NCI-H2227 (cell line): ENCODE data around the gene FAM171A1.
"Not testable (repeated sequence)": the region's sequence is repeated elsewhere in the genome, so short reads cannot be mapped to it uniquely, and the experiment has no call there.

Source experiments
- DNase-seq: peaks from one replicate; lab custom pipeline; 2025; ENCODE audit not compliant: unreplicated experiment; lab: John Stamatoyannopoulos, UW

FAM171A1 gene

DNA sequence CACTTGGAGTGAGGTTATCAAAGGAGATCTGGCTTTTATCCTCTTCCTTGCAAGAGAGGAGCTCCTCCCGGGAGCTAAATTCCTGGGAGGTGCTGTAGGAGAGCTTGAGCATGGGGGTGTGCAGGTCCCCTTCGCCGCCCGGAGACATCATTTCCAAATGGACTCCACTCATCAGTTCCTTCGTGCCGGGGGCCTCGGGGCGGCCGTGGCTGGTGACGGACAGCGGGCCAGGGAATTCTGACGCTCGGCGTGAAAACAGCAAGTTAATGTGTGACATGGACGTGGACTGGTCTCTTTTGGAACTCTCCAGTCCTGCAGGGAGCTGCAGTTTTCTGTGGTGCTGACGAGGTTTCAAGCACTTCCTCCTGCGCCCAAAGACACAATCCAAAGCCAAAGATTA, 156.9 kb downstream of the FAM171A1 start:
- no peak for DNase-seq

DNA sequence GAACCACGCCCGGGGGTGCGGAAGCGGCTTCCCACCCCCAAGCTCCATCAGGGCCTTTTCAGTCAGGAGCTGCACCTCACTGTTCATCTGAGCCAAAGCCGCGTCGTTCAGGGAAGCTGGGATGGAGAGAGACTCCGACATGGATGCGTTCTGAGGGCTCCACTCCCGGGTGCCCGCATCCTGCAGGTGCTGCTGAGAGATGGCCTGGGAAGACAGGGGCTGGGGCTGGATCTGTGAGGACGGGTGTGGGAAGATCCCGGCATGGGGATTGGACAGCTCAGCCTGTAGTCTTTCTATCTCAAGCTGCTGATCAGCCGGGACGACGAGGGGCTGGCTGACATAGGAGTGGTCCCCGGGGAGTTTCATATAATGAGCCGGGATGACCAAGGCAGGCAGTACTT, 157.6 kb downstream of the FAM171A1 start:
- DNase-seq, result no peak

DNA sequence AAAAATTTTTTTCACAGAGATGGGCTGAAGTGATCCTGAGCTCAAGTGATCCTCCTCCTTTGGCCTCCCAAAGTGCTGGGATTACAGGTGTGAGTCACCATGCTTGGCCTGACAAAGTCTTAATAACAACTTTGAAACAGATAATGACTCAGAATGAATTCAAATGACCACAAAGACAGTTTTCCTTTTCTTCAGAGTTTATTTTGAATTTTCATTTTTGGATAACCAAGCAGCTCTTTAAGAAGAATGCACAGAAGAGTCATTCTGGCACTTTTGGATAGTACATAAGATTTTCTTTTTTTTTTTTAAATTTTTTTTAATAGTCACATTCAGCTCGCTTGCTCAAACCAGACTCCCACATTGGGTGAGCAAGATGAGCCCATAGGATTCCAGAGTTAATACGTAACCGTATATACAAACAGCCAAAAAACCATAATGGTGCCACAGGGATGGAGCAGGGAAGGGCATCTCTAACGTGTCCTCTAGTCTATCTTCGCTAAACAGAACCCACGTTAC, 159.6 kb downstream of the FAM171A1 start:
- DNase-seq, result no peak

DNA sequence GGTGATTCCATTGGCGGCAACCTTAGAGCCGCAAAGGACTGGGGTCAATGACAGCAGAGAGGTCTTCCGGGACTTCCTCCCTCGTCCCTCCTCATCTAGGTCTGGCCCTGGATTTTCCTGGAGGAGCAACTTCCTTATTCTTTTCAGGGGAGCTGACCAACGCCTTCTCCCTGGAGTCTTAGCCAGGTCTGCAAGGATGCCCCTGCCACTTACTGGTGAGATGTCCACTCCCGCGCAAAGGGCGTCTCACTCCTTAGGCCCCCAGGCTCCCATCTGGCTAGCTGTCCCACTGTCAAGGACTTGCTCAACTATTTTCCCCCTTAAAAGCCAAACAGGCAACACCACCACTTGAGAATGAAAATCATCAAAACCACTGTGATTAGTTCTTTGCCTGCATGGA, 160.6 kb downstream of the FAM171A1 start:
- no peak for DNase-seq

GRCh38 chr10:15209827-15210509, 161.1 kb downstream of the FAM171A1 start:
- DNase-seq, result peak; percentile 78

DNA sequence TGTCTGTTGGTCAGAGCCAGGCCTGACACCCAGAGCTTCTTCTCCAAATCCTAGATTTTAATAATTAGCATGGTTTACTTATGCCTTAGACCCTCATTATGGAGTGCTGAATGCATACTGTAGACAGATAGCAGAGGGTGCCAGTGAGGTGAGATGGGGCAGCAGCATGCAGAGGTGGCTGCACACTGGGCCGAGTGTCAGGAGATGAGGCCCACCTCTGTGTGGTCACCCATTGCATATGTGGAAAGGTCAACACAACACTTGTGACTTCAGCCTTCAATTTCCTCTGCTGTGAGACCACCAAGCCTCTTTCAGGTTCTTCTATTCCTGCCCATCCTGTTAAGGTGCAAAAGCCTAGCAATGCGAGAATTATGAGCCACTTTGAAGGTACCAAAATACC, 162.9 kb downstream of the FAM171A1 start:
- no peak for DNase-seq

DNA sequence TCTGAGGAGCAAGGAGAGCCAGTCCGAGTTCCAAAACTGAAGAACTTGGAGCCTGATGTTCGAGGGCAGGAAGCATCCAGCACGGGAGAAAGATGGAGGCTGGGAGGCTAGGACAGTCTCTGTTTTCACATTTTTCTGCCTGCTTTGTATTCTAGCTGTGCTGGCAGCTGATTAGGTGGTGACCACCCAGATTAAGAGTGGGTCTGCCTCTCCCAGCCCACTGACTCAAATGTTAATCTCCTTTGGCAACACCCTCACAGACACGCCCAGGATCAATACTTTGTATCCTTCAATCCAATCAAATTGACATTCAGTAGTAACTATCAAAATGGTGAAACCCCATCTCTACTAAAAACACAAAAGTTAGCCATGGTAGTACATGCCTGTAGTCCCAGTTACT, 163.7 kb downstream of the FAM171A1 start:
- not testable (repeated sequence) for DNase-seq

DNA sequence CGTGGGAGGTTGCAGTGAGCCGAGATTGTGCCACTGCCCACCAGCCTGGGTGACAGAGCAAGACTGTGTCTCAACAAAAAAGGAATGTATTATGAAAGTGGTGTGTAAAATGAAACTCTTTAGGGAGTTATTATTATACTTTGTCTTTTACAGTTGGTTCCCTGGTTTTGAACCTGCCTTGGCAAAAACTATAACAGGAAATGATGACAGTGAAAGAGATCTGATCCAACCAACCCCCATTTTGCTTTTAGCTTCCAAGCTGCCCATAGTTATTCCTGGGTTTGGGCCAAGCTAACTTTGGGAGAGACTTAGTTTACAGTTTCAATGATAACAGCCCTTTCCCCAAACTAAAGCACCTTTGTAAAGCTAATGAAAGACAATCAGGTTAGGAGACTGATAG, 168.4 kb downstream of the FAM171A1 start:
- no peak for DNase-seq

DNA sequence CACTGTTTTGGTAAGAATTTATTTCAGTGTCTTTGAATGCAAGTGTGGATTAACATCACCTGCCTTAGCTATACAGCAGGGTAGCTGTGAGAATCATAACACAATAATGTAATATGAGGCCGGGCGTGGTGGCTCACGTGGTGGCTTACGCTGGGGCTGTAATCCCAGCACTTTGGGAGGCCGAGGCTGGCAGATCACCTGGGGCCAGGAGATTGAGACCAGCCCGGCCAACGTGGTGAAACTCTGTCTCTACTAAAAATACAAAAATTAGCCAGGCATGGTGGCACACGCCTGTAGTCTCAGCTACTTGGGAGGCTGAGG, 168.8 kb downstream of the FAM171A1 start:
- DNase-seq, result not testable (repeated sequence)

DNA sequence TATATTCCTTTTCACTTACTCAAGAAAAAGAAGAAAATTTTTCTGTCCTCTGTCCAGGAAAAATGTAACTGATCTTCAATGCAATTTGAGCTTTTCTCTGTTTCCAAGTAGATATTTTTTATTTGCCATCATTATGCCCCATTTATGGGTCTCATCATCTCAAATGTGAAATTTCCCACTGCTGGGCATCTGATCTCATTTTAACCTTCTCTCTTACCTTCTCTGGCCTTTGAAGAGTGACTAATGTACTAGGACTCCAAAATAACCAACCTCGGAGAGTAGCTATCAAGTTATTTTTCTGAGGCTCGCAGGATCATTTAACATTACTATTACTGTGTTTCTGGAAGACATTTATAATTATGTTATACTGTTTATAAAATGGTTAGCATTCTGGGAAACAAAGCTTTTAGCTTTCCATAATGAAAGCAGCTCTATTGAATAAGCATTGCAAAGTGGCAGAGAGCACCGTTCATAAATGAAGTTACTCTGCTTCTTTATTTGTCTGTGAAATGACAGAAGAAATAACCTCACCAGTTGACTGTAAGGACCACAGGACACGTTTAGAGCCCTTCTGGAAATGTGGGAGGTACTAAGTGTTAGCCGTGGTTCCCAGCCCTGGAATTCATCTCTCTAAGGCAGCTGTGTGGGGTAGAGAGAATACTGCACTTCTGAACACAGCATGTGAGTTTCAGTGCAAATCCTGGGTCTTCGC, 169.3 kb downstream of the FAM171A1 start:
- DNase-seq, result no peak

- no peak for DNase-seq
These were observed 170.5 kb downstream of the FAM171A1 start for GRCh38 chr10:15200626-15201025.

GRCh38 chr10:15197911-15198310, 173.2 kb downstream of the FAM171A1 start:
- DNase-seq, result no peak

- no peak for DNase-seq
These were observed 173.8 kb downstream of the FAM171A1 start for GRCh38 chr10:15197276-15197675.

- peak; percentile 75 for DNase-seq
These were observed 174.9 kb downstream of the FAM171A1 start for GRCh38 chr10:15196021-15196834.

DNA sequence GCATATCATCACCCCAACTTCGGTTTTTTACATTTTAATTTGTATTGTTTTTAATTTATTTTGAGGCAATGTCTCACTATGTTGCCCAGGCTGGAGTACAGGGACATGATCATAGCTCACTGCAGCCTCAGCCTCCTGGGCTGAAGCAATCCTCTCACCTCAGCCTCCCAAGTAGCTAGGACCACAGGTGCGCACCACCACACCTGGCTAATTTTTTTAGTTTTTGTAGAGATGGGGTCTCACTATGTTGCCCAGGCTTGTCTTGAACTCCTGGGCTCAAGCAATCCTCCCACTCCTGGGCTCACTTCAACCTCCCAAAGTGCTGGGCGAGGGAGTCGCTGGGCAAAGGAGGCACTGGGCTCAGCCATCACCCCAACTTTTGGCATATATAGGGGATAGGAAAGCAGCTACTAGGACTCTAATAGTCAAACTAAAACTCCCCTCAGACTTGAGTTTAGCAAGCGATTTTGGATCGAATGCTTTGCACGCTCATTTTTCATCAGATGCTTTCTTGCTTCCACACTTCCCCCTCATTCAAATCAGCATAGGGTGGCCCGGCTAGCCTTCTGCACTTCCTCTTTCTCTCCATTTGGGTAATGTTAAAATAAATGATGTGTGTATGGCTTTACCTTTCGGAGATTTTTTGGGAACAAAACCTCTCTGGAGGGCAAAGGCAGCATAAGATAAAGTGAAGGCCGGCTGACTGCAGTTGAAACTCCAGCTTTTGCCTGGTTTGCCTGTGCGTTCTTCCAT, 181.8 kb downstream of the FAM171A1 start:
- DNase-seq, result no peak

DNA sequence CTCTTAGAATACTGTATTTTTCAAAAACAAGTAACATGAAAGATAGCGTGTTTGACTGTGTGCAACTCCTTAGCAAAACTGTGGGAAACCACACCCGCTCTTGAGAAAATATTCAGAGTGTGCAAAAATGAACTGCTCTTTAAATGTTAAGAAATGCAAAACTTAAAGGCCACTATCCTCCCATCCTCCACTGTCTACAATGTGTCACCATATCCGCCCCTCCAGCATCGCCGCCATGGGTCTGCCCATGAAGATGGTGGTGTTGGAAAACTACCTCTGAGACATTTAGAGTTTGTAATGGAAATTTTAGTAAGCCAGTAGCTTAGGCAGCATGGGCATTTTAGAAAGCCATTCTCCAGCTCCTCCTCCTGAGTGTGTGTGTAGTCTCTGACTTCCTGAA, 182.5 kb downstream of the FAM171A1 start:
- no peak for DNase-seq

- no peak for DNase-seq
These were observed 187.2 kb downstream of the FAM171A1 start for GRCh38 chr10:15183689-15184481.

DNA sequence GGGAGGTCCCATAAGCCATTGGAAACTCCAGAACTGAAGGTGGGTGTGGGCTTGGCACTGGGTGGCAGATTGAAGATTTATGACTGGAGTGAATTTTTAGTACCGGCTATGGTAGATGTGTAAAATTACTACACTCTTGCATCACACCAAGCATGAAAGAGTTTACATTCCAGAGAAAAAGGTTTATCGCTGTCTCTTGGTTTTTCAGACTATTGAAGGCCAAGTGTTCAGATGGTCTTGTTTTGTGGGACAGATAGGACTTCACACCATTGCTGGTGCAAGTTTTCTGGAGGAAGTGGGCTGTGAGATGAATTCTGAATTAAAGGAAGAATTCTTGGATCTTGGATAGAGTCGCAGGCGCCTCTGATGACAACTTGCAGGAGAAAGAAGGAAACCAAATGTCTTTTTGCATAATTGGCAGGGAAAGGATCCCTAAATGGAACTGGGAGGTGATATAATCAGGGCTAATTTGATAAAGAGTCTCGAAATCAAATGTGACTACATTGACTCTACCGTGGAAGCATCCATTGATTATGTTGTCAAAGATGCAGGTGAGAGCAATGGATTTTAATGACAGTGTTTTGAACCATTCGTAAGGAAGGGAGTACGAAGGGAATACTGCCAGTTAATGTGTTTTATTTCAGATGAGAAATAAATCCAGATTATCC, 188.4 kb downstream of the FAM171A1 start:
- DNase-seq, result no peak

DNA sequence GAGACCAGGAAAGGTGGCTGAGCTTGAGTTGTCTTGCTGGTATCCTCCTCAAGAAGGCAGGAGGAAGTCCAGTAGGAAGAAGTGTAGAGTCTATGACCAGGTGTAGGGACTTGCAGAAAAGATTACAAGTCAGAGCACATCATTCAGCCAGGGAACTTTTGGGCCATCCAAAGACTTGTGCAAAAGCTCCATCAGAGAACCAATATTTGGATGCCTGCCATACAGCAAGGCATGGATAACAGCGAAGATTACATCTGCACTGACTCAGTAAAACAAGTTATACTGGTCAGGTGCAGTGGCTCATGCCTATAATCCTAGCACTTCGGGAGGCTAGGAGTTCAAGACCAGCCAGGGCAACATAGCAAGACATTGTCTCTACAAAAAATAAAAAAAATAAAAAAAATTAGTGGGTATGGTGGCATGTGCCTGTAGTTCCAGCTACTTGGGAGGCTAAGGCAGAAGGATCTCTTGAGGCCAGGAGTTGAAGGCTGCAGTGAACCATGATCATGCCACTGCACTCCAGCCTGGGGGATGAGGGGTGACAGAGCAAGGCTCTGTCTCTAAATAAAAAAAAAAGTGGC, 189.4 kb downstream of the FAM171A1 start:
- no peak for DNase-seq
